ENCODE results near the gene C1orf52. TPM values are rescaled to one million over a fixed set of nuclear protein-coding genes. Genes with fewer than 3 reads are reported as not detected.
A peak's percentile ranks its signal among the peaks of the same experiment; 100 is the strongest.

C1orf52 gene
- total RNA-seq, 1 donor from 2014 or later: 55.8 TPM

DNA sequence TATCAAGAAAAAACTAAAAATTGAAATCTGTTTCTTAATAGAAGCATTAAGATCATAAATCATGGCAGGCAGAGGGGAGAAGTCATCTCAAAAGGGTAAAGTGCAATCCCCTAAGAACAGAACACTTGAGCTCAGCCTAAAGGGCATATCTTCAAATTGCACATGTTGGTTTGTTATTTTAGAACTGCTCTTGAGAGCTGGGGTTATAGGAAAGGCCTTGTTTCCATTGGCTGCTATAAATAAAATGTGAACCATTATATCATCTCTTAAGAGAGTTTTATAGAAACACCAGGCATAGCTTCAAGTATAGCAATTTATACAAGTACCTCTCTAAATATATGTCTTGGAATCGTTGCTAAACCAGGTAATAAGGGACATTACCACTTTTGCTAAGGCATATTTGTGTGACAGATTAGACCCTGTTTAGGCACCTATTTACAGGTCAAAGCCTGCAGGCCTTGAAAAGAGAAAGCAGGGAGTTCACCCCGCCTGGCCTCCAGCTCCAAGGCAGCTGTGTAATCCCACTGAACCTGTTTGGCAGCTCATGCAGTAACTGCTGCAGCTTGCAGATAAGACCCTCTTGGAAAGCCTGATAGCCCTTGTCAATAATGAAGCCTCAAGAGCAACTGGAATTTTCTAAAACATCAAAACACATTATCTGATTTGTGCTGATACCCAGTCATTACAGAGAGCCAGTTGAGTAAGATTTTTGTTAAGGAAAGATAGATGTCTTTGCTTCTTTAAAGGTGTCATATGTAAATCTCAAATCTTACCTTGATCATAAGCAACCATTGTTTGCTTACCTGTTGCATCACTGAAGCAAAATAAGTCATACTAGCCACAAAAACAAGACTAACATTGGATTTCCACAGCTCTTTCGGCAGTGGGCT lies 34.5 kb downstream of the C1orf52 start:
- no peak overlapping the region for H3K27ac Mint-ChIP-seq
- H3K36me3 ChIP-seq: no peaks in the 10 kb centered on the region
- H3K79me2 ChIP-seq (ENCODE audit: low read depth): no peaks in the 10 kb centered on the region

DNA sequence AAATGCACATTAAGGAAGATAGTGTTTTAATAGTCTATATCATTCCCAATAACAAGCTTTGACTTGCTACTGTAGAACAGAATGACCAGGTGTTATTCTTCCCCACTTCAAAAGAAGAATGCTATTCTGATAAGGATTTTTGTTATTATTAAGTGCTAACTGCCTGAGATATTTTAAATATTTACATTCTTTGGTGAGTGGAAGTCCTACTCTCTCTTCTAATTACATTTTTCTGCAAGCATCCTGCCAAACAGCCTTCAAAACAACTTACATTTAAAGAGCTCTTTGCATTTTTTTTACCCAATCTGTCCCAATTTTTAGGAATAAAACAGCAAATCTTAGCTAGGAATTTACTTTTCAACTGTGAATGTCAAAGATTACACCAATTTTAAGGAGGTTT lies 35.2 kb downstream of the C1orf52 start:
- Histone ChIP-seq H3K4me3 (no peak overlapping the region), H3K36me3 (no peaks in the 10 kb centered on the region), H3K27me3 (no peaks in the 10 kb centered on the region), H4K20me1 (ENCODE audit: low read depth) (no peaks in the 10 kb centered on the region), H3K79me2 (ENCODE audit: low read depth) (no peaks in the 10 kb centered on the region), H3K9ac (no peak overlapping the region), H3K9me3 (ENCODE audit: low read depth) (no peaks in the 10 kb centered on the region), H3K27ac (no peak overlapping the region), H3K4me1 (peaks cover 15% of the 10 kb centered on the region), H3F3A (ENCODE audit: low read depth) (no peaks in the 10 kb centered on the region), H2AFZ (replicated peaks) (no peak overlapping the region), H3K4me2 (no peak overlapping the region)
- no peaks in the 10 kb centered on the region for H3K9me3 Mint-ChIP-seq
- peaks cover 4% of the 10 kb centered on the region for H3K27me3 Mint-ChIP-seq (ENCODE audit: insufficient read depth, low read depth)
- TF ChIP-seq EZH2phosphoT487 (IDR thresholded peaks at IDR 0.05) (no peak), EZH2 (IDR thresholded peaks at IDR 0.05) (no peak)
- TF ChIP-seq, protein P1, sequence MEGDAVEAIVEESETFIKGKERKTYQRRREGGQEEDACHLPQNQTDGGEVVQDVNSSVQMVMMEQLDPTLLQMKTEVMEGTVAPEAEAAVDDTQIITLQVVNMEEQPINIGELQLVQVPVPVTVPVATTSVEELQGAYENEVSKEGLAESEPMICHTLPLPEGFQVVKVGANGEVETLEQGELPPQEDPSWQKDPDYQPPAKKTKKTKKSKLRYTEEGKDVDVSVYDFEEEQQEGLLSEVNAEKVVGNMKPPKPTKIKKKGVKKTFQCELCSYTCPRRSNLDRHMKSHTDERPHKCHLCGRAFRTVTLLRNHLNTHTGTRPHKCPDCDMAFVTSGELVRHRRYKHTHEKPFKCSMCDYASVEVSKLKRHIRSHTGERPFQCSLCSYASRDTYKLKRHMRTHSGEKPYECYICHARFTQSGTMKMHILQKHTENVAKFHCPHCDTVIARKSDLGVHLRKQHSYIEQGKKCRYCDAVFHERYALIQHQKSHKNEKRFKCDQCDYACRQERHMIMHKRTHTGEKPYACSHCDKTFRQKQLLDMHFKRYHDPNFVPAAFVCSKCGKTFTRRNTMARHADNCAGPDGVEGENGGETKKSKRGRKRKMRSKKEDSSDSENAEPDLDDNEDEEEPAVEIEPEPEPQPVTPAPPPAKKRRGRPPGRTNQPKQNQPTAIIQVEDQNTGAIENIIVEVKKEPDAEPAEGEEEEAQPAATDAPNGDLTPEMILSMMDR (IDR thresholded peaks at IDR 0.05): no peak
- no peak overlapping the region for H3K27ac Mint-ChIP-seq
- DNase-seq (ENCODE audit: low spot score): no peak
- no peak overlapping the region for H3K4me3 Mint-ChIP-seq
- H3K4me1 Mint-ChIP-seq: peaks cover 13% of the 10 kb centered on the region
- H3K36me3 Mint-ChIP-seq: no peaks in the 10 kb centered on the region

More for the DNA sequence above, 34.5 kb downstream of the C1orf52 start:
- Histone ChIP-seq H2AFZ (replicated peaks) (peak overlapping the region; percentile 65), H3K4me2 (peak overlapping the region; percentile 46), H4K20me1 (ENCODE audit: low read depth) (no peaks in the 10 kb centered on the region), H3F3A (ENCODE audit: low read depth) (no peaks in the 10 kb centered on the region), H3K9ac (no peak overlapping the region), H3K27me3 (no peaks in the 10 kb centered on the region), H3K9me3 (ENCODE audit: low read depth) (no peaks in the 10 kb centered on the region), H3K4me1 (peaks cover 15% of the 10 kb centered on the region), H3K27ac (no peak overlapping the region), H3K4me3 (no peak overlapping the region)
- Mint-ChIP-seq H3K4me3 (no peak overlapping the region), H3K9me3 (no peaks in the 10 kb centered on the region), H3K4me1 (peaks cover 13% of the 10 kb centered on the region), H3K27me3 (ENCODE audit: insufficient read depth, low read depth) (peaks cover 4% of the 10 kb centered on the region), H3K36me3 (no peaks in the 10 kb centered on the region)
- TF ChIP-seq EZH2phosphoT487 (IDR thresholded peaks at IDR 0.05): no peak
- TF ChIP-seq, protein P1 (IDR thresholded peaks at IDR 0.05): no peak
- TF ChIP-seq EZH2 (IDR thresholded peaks at IDR 0.05): no peak
- DNase-seq (ENCODE audit: low spot score): peak; percentile 60

DNA sequence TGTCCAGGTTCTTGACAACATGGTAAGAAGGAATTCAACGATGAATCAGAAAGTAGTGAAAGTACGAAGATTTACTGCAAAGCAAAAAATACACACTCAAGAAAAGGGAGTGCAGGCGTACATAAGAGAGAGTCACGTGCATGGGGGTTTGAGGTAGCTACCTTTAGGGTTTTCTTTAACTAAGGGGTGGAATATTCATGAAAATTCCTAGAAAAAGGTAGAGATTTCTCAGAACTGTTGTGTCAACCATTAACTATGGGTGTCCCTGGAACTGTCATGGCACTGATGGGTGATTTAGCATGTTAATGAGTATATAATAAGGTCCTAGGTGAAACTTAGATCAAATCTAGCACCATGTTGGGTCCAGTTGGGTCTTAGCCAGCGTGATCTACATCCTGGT lies 36.1 kb downstream of the C1orf52 start:
- no peak for DNase-seq (ENCODE audit: low spot score)
- H3K4me3 ChIP-seq: no peak overlapping the region
- no peaks in the 10 kb centered on the region for H3K36me3 ChIP-seq
- no peaks in the 10 kb centered on the region for H3K9me3 Mint-ChIP-seq
- H3F3A ChIP-seq (ENCODE audit: low read depth): no peaks in the 10 kb centered on the region
- H3K27me3 Mint-ChIP-seq (ENCODE audit: insufficient read depth, low read depth): peaks cover 4% of the 10 kb centered on the region
- H3K9ac ChIP-seq: no peak overlapping the region
- H2AFZ ChIP-seq (replicated peaks): no peak overlapping the region
- H3K9me3 ChIP-seq (ENCODE audit: low read depth): no peaks in the 10 kb centered on the region
- peaks cover 15% of the 10 kb centered on the region for H3K4me1 ChIP-seq
- TF ChIP-seq EZH2 (IDR thresholded peaks at IDR 0.05): no peak
- TF ChIP-seq, protein P1 (IDR thresholded peaks at IDR 0.05): no peak
- no peak for TF ChIP-seq EZH2phosphoT487 (IDR thresholded peaks at IDR 0.05)
- H3K27me3 ChIP-seq: no peaks in the 10 kb centered on the region
- peaks cover 13% of the 10 kb centered on the region for H3K4me1 Mint-ChIP-seq
- no peak overlapping the region for H3K27ac Mint-ChIP-seq
- no peak overlapping the region for H3K27ac ChIP-seq
- H3K79me2 ChIP-seq (ENCODE audit: low read depth): no peaks in the 10 kb centered on the region
- H4K20me1 ChIP-seq (ENCODE audit: low read depth): no peaks in the 10 kb centered on the region
- H3K4me2 ChIP-seq: no peak overlapping the region
- no peaks in the 10 kb centered on the region for H3K36me3 Mint-ChIP-seq
- H3K4me3 Mint-ChIP-seq: no peak overlapping the region
